GM21423 (cell line): ENCODE measurements around the gene FKBP1B.
"Not testable (repeated sequence)": the region's sequence is repeated elsewhere in the genome, so short reads cannot be mapped to it uniquely, and the experiment has no call there.

ENCODE experiments used
- ATAC-seq: cut with Tn5 transposase; IDR thresholded peaks from one replicate; pipeline ENCODE4 v1.9.1; 2021; ENCODE audit warnings: mild to moderate bottlenecking, moderate library complexity; ENCODE audit not compliant: unreplicated experiment

The FKBP1B gene

GRCh38 chr2:24049485-24050021 is at the start of gene FKBP1B:
FKBP1B (plus strand) TSS chr2:24049741; CDS start chr2:24049850, 109 bp downstream.
- ATAC-seq: no peak

- ATAC-seq: no peak
Measured at GRCh38 chr2:24007693-24008092, 41.8 kb upstream of the FKBP1B start.

DNA sequence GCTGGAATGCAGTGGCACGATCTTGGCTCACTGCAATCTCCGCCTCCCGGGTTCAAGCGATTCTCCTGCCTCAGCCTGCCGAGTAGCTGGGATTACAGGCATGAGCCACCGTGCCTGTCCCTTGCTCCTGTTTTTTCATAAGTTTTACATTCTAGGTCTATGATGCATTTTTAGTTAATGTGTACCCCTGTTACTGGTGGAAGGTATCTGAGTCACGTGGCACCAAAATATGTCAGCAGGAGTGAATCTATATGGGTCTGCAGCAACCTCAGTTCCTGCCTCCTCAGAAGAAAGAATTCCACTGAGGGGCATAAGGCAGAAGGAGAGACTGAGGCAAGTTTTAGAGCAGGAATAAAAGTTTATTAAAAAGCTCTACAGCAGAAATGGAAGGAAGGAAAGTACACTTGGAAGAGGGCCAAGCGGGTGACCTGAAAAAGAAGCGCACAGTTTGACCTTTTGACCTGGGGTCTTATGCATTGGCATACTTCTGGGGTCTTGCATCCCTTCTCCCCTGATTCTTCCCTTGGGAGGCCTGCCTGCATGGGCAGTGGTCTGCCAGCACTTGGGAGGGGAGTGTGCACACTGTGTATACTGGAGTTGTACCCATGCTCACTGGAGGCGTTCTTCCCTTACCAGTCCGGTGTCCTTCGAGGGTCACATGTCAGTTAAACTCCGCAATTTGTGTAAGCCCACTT is 40.7 kb upstream of the FKBP1B start:
- ATAC-seq: no peak

- ATAC-seq: no peak
Measured at GRCh38 chr2:24009367-24009679, 40.2 kb upstream of the FKBP1B start.

GRCh38 chr2:24009680-24010476 is 39.7 kb upstream of the FKBP1B start, which contains the start of gene MFSD2B:
MFSD2B (plus strand) TSS chr2:24010085; CDS start chr2:24010097, 12 bp downstream.
- ATAC-seq: no peak

- ATAC-seq: no peak
Measured at GRCh38 chr2:24010477-24011249, 38.9 kb upstream of the FKBP1B start.

- no peak for ATAC-seq
Measured at GRCh38 chr2:24011250-24012104, 38.1 kb upstream of the FKBP1B start.

GRCh38 chr2:24012521-24013188 is 36.9 kb upstream of the FKBP1B start:
- ATAC-seq: no peak

DNA sequence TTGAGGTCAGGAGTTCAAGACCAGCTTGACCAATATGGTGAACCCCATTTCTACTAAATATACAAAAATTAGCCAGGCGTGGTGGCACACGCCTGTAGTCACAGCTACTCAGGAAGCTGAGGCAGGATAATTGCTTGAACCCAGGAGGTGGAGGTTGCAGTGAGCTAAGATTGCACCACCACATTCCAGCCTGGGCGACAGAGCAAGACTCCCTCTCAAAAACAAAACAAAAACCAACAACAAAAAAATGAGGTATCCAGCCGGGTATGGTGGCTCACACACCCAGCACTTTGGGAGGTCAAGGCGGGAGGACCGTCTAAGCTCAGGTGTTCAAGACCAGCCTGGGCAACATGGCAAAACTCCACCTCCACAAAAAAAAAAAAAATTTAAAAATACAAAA is 34.6 kb upstream of the FKBP1B start:
- not testable (repeated sequence) for ATAC-seq

DNA sequence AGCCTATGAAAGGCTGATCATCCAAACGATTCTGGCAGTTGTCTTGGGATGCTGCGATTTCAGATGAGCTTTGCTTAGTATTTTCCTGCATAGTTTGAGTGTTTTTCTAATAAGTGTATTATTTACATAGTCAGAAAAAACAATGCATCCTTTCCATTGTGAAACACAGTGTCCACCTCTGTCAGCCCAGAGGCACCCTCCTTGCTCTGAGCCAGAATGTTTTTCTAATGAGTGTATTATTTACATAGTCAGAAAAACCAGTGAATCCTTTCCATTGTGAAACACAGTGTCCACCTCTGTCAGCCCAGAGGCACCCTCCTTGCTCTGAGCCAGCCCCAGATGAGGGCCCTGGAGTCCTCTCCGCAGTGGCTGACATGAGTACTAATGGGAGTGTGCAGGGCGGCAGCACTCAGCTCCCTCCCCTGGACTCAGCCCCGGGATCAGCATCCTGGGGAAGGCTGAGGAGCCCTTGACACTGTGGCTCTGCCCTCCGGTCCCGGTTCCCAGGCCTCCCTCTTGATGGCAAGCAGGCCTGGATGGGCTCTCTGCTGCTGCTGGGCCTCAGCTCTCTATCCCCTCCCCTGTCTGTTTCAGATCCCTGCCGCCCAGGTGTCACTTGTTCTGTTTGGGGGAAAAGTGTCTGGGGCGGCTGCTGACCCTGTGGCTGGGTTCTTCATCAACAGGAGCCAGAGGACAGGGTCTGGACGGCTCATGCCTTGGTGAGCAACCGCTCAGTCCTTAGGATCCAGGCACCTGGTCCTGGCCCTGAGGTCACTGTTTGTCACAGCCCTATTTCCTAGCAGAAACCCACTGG is 33.8 kb upstream of the FKBP1B start:
- no peak for ATAC-seq

GRCh38 chr2:24016376-24016761 is 33.2 kb upstream of the FKBP1B start:
- no peak for ATAC-seq

DNA sequence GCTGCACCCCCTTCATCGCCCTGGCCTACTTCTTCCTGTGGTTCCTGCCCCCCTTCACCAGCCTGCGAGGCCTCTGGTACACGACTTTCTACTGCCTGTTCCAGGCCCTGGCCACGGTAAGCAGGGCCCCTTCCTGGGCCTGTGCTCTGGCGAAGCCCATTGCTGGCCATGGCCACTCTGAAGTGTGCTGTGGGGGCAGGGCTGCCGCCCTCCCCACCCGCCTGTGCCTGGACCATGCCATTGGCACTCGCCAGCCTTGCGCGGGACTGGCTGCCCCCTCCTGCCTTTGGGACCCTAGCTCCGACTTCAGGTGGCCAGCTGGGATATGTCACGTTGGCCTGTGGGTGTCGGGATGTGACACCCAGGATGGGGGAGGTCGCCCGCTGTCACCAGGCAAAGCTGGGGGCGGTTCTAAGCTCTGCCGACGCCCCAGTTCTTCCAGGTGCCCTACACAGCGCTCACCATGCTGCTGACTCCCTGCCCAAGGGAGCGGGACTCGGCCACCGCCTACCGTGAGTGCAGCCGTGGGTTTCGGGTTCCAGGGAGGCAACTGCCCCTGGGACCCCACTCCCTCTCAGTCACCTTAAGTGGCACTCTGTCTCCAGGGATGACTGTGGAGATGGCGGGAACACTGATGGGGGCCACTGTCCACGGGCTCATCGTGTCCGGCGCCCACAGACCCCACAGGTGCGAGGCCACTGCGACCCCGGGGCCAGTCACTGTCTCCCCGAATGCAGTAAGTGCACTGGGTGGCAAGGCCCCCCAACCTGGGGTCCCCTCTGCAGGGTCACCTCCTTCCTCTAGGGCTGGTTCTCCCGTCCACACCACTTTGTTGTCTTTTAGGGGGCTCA is 32.5 kb upstream of the FKBP1B start:
- no peak for ATAC-seq

DNA sequence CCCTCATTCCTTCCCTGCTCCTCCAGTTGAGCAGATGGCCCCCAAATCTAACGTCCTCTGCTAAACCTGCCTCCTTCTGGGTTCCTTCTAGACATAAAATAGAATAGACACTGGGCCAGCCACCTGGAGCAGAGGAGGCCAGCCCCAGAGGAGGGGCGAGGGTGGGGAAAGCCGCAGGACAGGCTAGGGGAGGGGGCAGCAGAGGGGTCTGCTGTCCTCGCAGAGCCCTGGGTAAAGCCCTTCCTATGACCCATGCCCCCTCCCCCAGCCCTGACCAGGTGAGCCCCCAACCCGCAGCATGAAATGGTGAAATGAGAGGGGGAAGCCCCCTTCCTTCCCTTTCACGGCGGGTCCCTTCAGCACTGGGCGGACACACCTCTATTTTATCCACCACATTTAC is 31.8 kb upstream of the FKBP1B start:
- no peak for ATAC-seq

DNA sequence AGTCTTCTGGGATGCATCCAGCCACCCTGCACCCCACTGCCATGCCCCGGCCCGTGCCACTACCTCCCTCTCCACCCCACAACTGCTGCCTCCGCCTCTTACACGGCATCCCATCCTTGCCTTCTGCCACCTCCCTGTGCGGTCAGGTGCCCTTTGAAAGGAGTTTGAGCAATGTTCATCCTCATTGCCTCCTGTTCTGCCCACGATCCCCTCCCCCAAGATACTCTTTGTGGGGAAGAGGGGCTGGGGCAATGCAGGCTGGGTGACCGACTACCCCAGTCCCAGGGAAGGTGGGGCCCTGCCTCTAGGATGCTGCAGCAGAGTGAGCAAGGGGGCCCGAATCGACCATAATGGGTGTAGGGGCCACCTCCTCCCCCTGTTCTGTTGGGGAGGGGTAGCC is 31.3 kb upstream of the FKBP1B start:
- no peak for ATAC-seq

- no peak for ATAC-seq
Measured at GRCh38 chr2:24019729-24020128, 29.8 kb upstream of the FKBP1B start.

GRCh38 chr2:24020244-24020643 is 29.3 kb upstream of the FKBP1B start:
- ATAC-seq: no peak

GRCh38 chr2:24021122-24021998 is 28.2 kb upstream of the FKBP1B start:
- ATAC-seq: no peak
